ENCODE results near the gene DMGDH. TPM values are rescaled to one million over a fixed set of nuclear protein-coding genes. Genes with fewer than 3 reads are reported as not detected.
A peak's percentile ranks its signal among the peaks of the same experiment; 100 is the strongest.
"Not testable (repeated sequence)": the region's sequence is repeated elsewhere in the genome, so short reads cannot be mapped to it uniquely, and the experiment has no call there.

The DMGDH gene
- total and polyA plus RNA-seq, 2 of the 4 experiments (the other 2 are of a cell fraction): 0.18 TPM; not detected in 1

- H4K5ac ChIP-seq (ENCODE audit: low read depth, low read length): peak overlapping the region; percentile 53; the same call in 1 of the 2 replicates
- H3K4ac ChIP-seq (ENCODE audit: low read depth, low read length): peak overlapping the region; percentile 80
- H4K20me1 ChIP-seq (ENCODE audit: insufficient read depth, low read length); dilution Hi-C loops (cut with HindIII; ENCODE audit: low sequenced_read_pairs, unreplicated experiment); H3K9ac ChIP-seq (ENCODE audit: low read depth, low read length); H3K9me1 ChIP-seq (ENCODE audit: insufficient read depth, low read length); in situ Hi-C loops (cut with MboI; ENCODE audit: low sequenced_read_pairs); H3K9me3 ChIP-seq (ENCODE audit: control insufficient read depth, insufficient read depth, low read length); H3K36me3 ChIP-seq (ENCODE audit: control insufficient read depth, insufficient read depth, low read length); ATAC-seq (ENCODE audit: low read depth); H3K4me1 ChIP-seq (ENCODE audit: control insufficient read depth, insufficient read depth, low read length); H3K4me3 ChIP-seq (ENCODE audit: insufficient read depth, low read depth, low read length); BruUV-seq (replicated peaks); H3K27me3 ChIP-seq (ENCODE audit: control insufficient read depth, insufficient read depth, low read length); H3K56ac ChIP-seq (ENCODE audit: extremely low read depth, insufficient read depth, low read length); DNase-seq; POLR2A ChIA-PET (ENCODE audit: unreplicated experiment): not testable (repeated sequence)
- H3K23ac ChIP-seq (ENCODE audit: low read depth, low read length): peak overlapping the region; percentile 77
- CTCF ChIA-PET: interaction anchor here (1.2 kb wide), 1 partner anchor 28 kb away, joined by 3 read pairs; no protein-coding TSS in a partner anchor
- H2BK20ac ChIP-seq (ENCODE audit: low read depth, low read length): peak overlapping the region; percentile 41; the same call in 1 of the 2 replicates
- H3K27ac ChIP-seq (ENCODE audit: insufficient read depth, low read length): peak overlapping the region; percentile 18; the same call in 1 of the 2 replicates
- peak overlapping the region; percentile 58; the same call in 1 of the 2 replicates for H4K91ac ChIP-seq (ENCODE audit: insufficient read depth, low read depth, low read length)
- 100% methylated on average over 2 of the region's 9 CpGs; no CpG with 5 or more reads in 1 of the 2 experiments for WGBS, 2 experiments (ENCODE audit: extremely low coverage in 2 of 2, insufficient read length in 1 of 2)
- H2AFZ ChIP-seq (replicated peaks; ENCODE audit: low read length, poor library complexity): peak overlapping the region; percentile 85
- peak overlapping the region; percentile 77 for H2AK9ac ChIP-seq (replicated peaks; ENCODE audit: low read depth, low read length, poor library complexity)
- H4K8ac ChIP-seq (ENCODE audit: low read depth in 2 of 2, low read length in 2 of 2): peak overlapping the region; percentile 72 to 94; a peak in 3 of 4 replicates
- intact Hi-C loops (cut with micrococcal nuclease): loop anchor here (5.0 to 10.0 kb wide), 2 partner anchors 39 to 1678 kb away; no protein-coding TSS in a partner anchor
- peaks cover 18 to 40% of the 10 kb centered on the region in 2 experiments for H3K79me1 ChIP-seq (ENCODE audit: low read depth in 1 of 2, low read length in 2 of 2)
- peak overlapping the region; percentile 96; the same call in 1 of the 2 replicates for H3K4me2 ChIP-seq (ENCODE audit: low read depth, low read length)
- peak overlapping the region; percentile 88 for H2BK120ac ChIP-seq (ENCODE audit: low read depth, low read length)
- H3K14ac ChIP-seq (replicated peaks; ENCODE audit: low read depth, low read length): peak overlapping the region; percentile 93
- H2BK5ac ChIP-seq (ENCODE audit: low read depth, low read length, poor library complexity, severe bottlenecking): peak overlapping the region; percentile 40
- H3K18ac ChIP-seq (ENCODE audit: low read depth, low read length): peak overlapping the region; percentile 3; the same call in 1 of the 2 replicates
- peak overlapping the region; percentile 81; the same call in 1 of the 2 replicates for H2AK5ac ChIP-seq (ENCODE audit: low read depth, low read length)
- H2BK15ac ChIP-seq (ENCODE audit: low read depth, low read length): peak overlapping the region; percentile 41; the same call in 1 of the 3 replicates
Observed at GRCh38 chr5:78983194-78983593, 86.3 kb downstream of the DMGDH start.
